ENCODE results near the gene RAB37.

Gene RAB37

DNA sequence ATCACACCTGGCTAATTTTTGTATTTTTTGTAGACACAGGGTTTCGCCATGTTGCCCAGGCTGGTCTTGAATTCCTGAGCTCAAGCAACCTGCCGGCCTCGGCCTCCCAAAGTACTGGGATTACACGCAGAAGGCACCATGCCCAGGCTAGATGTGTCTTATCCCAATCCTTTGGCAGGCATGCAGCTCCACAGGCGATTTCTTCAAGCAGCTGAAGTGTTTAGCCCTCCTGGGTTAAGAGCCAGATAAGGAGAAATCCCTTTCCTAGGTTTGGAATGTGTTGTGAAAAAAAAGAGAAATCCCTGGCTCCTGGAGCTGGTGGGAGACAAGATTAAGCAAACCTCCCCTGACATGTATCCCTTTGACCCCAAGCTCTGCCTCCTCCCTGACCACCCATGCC is 9.3 kb downstream of the RAB37 start:
- no peak for DNase-seq

DNA sequence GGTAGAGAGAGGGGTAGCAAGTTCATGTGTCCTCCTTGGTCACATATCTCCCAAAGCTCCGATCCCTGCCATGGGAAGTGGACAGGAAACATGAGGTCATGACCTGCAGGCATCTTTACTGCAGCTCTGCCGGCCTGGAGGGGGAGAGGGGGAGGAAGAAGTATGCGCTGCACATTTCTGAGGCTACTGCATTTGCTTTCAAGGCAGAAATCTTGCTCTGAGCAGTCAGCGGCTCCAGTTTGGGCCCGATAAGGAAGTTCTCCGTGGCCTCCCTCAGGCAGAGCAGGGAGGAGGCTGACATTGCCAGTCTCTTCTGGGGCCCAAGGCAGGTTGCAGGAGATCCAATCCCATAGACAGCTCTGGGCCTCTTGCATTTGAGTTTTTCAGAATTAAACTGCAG is 9.9 kb downstream of the RAB37 start:
- DNase-seq: no peak

GRCh38 chr17:74748279-74748528 is 11.1 kb downstream of the RAB37 start:
- DNase-seq: no peak

GRCh38 chr17:74748529-74749278 is 11.6 kb downstream of the RAB37 start, which contains the start of gene NHERF1:
TSS of gene NHERF1 (plus strand) at chr17:74748628. CDS start at chr17:74748847, 219 bp downstream.
- peak; percentile 97 for DNase-seq

DNA sequence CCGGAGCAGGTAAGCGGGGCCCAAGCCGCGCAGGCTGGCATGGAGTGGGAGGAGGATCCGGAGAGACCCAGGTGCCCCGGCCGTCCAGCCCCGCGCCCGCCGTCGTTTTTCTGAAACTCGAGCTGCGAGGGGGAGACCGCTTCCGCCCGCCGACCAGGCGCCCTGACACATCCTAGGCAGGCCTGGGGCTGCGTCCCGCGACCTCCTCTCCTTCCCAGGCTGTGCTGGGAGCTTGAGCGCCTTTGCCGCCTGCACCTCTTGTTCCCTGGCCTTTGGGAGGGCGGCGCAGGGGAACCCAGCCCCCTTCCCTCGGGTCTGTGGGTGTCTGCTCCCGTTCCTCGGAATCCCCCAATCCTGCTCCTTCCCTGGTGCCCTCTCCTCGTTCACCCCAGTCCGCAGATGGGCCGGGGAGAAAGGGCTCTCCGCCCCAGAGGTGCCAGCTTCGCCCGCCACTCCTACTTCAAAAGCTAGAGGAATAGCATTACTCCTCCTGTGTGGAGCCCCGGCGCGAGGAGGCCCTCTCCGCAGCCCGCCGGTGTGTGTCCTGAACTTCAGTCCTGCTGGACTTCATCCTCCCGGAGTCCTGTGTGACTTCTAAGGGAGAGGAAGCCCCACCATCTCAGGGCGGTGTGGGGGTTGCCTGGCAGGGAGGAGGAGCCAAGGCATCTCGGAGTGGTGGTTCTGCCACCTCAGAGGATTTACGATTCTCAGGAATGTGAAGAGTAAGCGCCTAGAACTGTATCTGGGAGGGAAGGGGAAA is 12.4 kb downstream of the RAB37 start:
- peak; percentile 56 for DNase-seq

DNA sequence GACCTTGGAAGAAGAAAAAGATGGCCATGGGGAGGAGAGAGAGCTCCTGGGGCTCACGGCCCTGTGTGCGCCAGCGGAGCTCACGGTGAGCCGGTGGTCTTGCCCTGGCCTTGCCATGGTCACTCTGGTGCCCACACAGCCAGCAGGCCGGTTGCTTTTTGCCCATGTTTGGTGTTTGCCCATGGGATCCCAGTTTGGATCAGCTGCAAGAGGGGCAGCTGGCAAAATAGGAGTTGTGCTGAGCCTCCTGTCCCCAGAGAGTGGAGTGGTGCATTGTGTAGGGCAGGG is 12.9 kb downstream of the RAB37 start:
- DNase-seq: no peak

- peak; percentile 44 for DNase-seq
Measured at GRCh38 chr17:74750327-74751069, 13.4 kb downstream of the RAB37 start.

GRCh38 chr17:74752415-74752814 is 15.4 kb downstream of the RAB37 start:
- DNase-seq: no peak

GRCh38 chr17:74752822-74753401 is 15.9 kb downstream of the RAB37 start:
- DNase-seq: no peak

DNA sequence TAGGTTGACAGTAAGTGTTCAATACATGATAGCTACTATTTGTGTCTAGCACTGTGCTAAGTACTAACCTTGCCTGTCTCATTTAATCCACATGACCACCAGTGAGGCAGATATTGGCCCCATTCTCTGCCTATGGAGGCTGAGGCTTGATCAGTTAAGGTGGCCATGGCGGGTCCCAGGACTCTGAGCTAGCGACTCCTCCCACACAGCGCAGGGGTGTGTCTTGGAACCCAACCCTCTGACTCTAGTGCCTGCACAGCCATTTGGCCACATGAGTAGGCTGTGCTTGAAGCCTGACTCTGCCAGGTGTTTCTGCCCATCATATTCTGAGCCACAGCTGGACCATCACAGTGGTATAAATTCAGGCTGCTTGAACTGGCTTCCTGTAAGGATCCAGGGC is 17.8 kb downstream of the RAB37 start:
- DNase-seq: no peak

- no peak for DNase-seq
Measured at GRCh38 chr17:74755533-74755932, 18.5 kb downstream of the RAB37 start.

DNA sequence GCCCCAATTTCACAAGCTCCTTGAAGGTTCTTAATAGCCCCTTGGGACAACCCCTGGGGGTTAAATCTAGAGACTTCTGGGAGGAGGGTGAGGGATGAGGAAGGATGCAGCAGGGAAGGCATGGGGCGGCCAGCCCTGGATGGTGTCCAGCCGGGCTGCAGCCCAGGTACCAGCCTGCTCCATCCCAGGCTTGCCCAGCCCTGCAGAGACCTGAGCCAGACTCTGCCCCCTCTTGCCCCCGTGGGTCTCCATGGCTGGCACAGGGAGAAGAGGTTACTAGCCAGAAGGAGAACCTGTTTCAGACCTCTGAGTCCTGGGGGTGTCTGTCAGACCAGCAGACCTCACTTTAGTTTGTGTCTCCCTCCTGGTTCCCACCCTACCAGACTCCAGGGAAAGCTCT is 19.8 kb downstream of the RAB37 start:
- no peak for DNase-seq

- DNase-seq: no peak
Measured at GRCh38 chr17:74757502-74757901, 20.4 kb downstream of the RAB37 start.

- DNase-seq: no peak
Measured at GRCh38 chr17:74757931-74758847, 21.1 kb downstream of the RAB37 start.

GRCh38 chr17:74758848-74759168 is 21.8 kb downstream of the RAB37 start:
- DNase-seq: peak; percentile 51

DNA sequence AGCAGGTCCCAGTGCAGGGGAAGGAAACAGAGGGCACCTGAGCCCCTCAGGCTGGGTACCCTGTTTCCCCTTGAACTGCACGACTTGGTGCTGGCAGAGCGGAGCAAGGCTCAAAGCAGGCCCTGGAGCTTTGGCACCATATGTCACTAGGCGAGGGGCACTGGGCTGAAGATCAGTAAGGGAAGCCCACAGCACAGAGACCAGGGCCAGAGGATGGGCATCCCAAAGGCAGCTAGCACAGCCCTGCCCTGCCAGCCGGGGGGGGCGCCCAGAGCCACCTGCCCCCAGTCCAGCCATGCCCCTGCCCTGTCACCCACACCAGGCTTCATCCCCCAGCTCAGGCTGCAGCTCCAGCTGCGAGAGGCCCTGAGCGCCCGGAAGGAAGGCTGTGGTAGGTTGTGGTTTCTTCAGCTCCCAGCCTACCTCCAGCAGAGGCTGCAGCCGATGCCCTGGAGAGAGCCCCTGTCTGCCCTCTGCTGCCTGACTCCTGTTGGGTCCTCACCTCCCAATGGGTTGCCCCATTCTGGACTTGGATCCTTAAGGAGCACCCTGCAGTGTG is 22.3 kb downstream of the RAB37 start:
- DNase-seq: peak; percentile 84

DNA sequence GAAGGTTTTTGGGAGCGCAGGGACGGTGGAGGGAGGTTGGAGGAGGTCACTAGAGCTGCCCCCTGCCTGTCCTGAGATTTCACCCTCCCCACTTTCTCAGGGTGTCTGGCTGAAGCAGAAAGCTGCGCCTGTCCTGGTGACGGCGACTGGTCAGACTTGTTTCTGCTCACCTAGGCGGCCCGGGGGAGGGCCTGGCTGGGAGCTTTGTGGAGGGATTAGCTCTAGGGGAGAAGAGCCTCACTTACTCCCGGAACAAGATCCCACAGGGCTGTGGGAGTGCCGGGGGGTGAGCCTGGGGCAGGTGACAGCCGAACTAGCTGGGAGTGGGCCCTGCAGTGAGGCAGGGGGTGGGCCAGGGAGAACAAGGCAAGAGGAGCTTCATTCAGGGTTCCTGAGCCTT is 22.9 kb downstream of the RAB37 start:
- DNase-seq: no peak

DNA sequence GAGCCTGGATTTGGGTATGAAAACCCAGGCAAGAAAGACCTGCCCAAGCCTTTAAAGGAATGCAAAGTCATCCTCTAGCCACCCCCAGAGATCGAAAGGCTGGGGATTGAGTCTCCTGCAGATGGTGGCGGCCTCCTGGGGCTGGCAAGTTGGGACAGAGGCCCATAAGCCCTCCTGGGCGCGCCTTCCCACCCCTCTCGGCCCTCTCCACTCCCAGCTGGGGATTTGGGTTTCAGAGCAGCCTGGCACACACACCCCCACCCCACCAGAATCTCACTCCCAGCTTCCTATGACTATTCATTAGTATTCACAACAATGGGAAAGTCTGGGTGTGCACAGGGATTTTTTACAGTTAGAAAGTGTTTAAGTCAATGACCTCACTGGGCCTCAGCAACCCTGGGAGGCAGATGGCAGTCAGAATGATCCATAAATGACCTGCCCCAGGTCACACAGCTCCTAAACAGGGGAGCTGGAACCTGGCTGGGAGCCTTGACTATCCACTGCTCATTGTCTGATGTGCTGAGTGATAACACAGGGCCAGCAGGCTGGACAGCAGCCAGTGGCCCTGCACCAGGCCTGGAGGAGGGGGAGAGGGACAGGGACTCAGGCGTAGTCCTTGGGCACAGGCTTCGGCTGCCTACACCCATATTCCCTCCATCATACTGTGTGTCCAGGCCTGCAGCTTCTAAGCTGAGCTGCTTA is 23.5 kb downstream of the RAB37 start:
- DNase-seq: no peak

- DNase-seq: no peak
Measured at GRCh38 chr17:74761419-74761818, 24.4 kb downstream of the RAB37 start.

GRCh38 chr17:74761931-74762330 is 24.9 kb downstream of the RAB37 start:
- DNase-seq: no peak

GRCh38 chr17:74763565-74764387 is 26.7 kb downstream of the RAB37 start:
- DNase-seq: no peak
